Measurements from ENCODE around the gene IL4.

Gene IL4

DNA sequence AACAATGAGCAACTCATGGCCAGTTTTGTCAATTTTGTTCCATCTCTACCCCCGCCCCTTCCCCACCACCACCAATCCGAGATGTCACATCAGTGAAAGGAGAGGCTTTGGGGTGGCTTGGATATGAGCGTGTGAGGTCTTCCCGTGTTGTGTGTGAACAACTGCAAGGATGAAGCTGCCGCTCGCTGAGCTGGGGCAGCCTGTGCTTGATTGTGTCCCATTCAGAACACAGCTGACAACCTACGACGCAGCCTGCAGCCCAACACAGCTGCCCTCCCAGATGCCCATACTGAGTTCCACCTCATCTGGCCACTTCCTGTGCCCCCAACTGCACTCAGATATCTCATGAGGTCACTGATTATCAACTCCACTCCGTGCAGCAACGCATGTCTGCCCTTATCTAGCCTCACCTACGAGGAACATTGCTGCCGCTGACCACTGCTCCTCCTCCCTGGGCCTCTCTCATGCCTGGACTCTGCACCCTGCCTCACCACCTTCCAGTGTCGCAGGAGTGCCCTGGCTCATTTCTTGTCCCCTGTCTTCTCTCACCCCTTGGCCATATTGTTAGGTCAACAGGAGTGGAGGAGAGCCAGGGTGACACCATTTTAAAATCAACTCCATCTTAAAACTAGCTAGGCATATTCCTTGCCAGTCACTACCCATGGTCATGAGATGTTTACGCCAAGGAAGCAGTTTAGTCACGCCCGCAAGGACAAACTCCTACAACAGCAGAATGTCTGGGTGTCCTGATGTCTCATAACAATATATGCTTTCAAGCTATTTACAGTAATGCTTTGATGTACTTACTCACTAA lies 7.3 kb upstream of the IL4 start:
- Histone ChIP-seq H3K4me3 (ENCODE audit: insufficient read depth, low read length, poor library complexity, severe bottlenecking) (no peak overlapping the region), H3K27me3 (ENCODE audit: low read length) (no peaks in the 10 kb centered on the region), H3K9me2 (replicated peaks; ENCODE audit: insufficient read depth, low read length) (no peaks in the 10 kb centered on the region), H3F3A (ENCODE audit: insufficient read depth) (no peaks in the 10 kb centered on the region), H3K36me3 (ENCODE audit: low read length) (no peaks in the 10 kb centered on the region), H4K20me1 (ENCODE audit: low read depth, low read length) (no peaks in the 10 kb centered on the region), H3K9me3 (ENCODE audit: insufficient read depth, low read length) (no peaks in the 10 kb centered on the region), H3K27ac (ENCODE audit: low read depth, low read length) (no peak overlapping the region), H3K79me2 (ENCODE audit: insufficient read depth, low read length) (no peaks in the 10 kb centered on the region), H3K9ac (ENCODE audit: low read length) (no peak overlapping the region), H3K4me2 (ENCODE audit: low read depth, low read length, poor library complexity, severe bottlenecking) (no peak overlapping the region), H2AFZ (ENCODE audit: low read depth, low read length, severe bottlenecking) (no peak overlapping the region)
- no peak for TF ChIP-seq CTCF (IDR thresholded peaks at IDR 0.05; ENCODE audit: insufficient read depth, low read length, poor library complexity, severe bottlenecking)
- no peak for TF ChIP-seq EZH2phosphoT487 (conservative IDR thresholded peaks at IDR 0.05; ENCODE audit: low read length)

DNA sequence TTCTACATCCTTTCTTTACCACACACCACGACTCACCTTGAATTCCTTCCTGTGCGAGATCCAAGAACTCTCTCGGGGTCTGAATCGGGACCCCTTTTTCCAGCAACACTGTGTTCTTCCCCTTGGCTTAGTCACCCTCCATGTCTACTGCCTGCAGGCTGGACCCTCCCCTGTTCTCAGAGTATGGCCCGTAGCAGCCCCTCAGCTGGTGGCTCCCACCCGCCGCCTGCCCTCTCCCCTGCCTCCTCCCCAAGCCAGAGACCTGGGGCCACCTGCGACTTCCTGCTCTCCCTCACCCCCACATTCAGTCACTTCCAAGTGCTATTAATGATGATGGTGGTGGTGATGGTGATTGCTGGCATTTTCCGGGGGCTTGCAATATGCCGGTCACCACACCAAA lies 6.5 kb upstream of the IL4 start:
- Histone ChIP-seq H3K4me2 (ENCODE audit: low read depth, low read length, poor library complexity, severe bottlenecking) (no peak overlapping the region), H3K79me2 (ENCODE audit: insufficient read depth, low read length) (no peaks in the 10 kb centered on the region), H3K9me3 (ENCODE audit: insufficient read depth, low read length) (no peaks in the 10 kb centered on the region), H3K27ac (ENCODE audit: low read depth, low read length) (no peak overlapping the region), H3K4me3 (ENCODE audit: insufficient read depth, low read length, poor library complexity, severe bottlenecking) (no peak overlapping the region), H4K20me1 (ENCODE audit: low read depth, low read length) (no peaks in the 10 kb centered on the region), H3K36me3 (ENCODE audit: low read length) (no peaks in the 10 kb centered on the region), H3K27me3 (ENCODE audit: low read length) (no peaks in the 10 kb centered on the region), H3K9me2 (replicated peaks; ENCODE audit: insufficient read depth, low read length) (no peaks in the 10 kb centered on the region), H2AFZ (ENCODE audit: low read depth, low read length, severe bottlenecking) (no peak overlapping the region), H3K9ac (ENCODE audit: low read length) (no peak overlapping the region), H3F3A (ENCODE audit: insufficient read depth) (no peaks in the 10 kb centered on the region)
- TF ChIP-seq CTCF (IDR thresholded peaks at IDR 0.05; ENCODE audit: insufficient read depth, low read length, poor library complexity, severe bottlenecking) (no peak), EZH2phosphoT487 (conservative IDR thresholded peaks at IDR 0.05; ENCODE audit: low read length) (no peak)

DNA sequence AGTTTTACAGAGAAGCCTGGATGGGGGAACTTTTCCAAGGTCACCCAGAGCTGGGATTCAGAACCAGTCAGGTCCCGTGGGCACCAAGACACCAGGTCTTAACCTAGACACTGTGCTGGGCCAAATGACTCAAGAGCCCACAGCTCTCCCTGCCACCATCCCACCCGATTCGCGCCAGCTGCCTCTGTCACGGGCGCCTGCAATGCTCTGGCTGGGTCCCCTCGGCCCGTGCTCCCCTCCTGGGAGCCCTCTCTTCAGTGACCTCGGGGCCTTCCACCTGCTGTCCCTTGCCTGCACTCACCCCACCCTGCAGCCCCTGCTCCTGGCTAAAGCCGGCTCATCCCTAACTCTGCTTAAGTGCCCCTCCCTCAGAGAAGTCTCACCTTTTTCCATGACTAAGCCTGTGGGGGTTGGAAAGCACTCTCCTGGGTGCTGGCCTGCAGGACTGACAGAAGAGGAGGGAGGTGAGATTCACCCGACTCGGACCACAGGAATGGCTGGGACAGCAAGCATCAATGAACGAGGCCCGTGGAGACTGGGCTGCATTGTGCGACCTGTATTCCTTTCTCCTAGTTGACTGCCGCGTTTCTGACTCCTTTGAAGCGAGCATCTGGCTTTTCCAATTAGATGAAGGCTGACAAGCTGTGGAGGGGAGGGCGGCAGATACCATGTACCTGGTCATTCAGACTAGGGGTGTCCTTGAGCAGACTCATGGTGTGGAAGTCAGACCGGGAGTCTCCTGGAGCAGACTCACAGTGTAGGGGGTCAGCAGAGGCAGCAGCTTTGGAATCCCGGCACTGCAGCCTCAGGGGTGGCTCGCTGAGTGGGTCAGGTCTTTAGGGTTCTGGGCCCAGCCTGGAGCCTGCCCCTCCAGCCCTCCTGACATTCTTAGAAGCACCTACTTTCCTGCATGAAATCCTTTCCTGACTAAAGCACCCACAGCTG lies 5.8 kb upstream of the IL4 start:
- Histone ChIP-seq H3K27me3 (ENCODE audit: low read length) (no peaks in the 10 kb centered on the region), H3F3A (ENCODE audit: insufficient read depth) (no peaks in the 10 kb centered on the region), H3K4me2 (ENCODE audit: low read depth, low read length, poor library complexity, severe bottlenecking) (no peak overlapping the region), H3K9me2 (replicated peaks; ENCODE audit: insufficient read depth, low read length) (no peaks in the 10 kb centered on the region), H3K36me3 (ENCODE audit: low read length) (no peaks in the 10 kb centered on the region), H3K79me2 (ENCODE audit: insufficient read depth, low read length) (no peaks in the 10 kb centered on the region), H3K9me3 (ENCODE audit: insufficient read depth, low read length) (no peaks in the 10 kb centered on the region), H4K20me1 (ENCODE audit: low read depth, low read length) (no peaks in the 10 kb centered on the region), H3K9ac (ENCODE audit: low read length) (no peak overlapping the region), H3K27ac (ENCODE audit: low read depth, low read length) (no peak overlapping the region), H3K4me3 (ENCODE audit: insufficient read depth, low read length, poor library complexity, severe bottlenecking) (no peak overlapping the region), H2AFZ (ENCODE audit: low read depth, low read length, severe bottlenecking) (no peak overlapping the region)
- no peak for TF ChIP-seq CTCF (IDR thresholded peaks at IDR 0.05; ENCODE audit: insufficient read depth, low read length, poor library complexity, severe bottlenecking)
- no peak for TF ChIP-seq EZH2phosphoT487 (conservative IDR thresholded peaks at IDR 0.05; ENCODE audit: low read length)

All from SU-DHL-6 (cell line).